Transverse colon (tissue), 3 donors: Measurements from ENCODE around the gene FAM180A.

ENCODE experiments used
- CTCF ChIP-seq, 5 experiments: fragments of 200-600 bp in 3 of 5; fragments of 450-650 bp in 2 of 5; sonication (generic) in 3 of 5; IDR thresholded peaks; 1 replicate in 2 of 5; 2 replicates in 3 of 5; pipeline ENCODE4 v1.5.1; 2016 to 2017; ENCODE audit warnings: antibody characterized with exemption in 5 of 5, inconsistent platforms in 3 of 5, mild to moderate bottlenecking in 2 of 5, moderate library complexity in 1 of 5
- POLR2A ChIP-seq: fragments of 450-650 bp; IDR thresholded peaks from one replicate; pipeline ENCODE4 v1.6.1; 2016; ENCODE audit warnings: antibody characterized with exemption, mild to moderate bottlenecking, moderate library complexity

DNA sequence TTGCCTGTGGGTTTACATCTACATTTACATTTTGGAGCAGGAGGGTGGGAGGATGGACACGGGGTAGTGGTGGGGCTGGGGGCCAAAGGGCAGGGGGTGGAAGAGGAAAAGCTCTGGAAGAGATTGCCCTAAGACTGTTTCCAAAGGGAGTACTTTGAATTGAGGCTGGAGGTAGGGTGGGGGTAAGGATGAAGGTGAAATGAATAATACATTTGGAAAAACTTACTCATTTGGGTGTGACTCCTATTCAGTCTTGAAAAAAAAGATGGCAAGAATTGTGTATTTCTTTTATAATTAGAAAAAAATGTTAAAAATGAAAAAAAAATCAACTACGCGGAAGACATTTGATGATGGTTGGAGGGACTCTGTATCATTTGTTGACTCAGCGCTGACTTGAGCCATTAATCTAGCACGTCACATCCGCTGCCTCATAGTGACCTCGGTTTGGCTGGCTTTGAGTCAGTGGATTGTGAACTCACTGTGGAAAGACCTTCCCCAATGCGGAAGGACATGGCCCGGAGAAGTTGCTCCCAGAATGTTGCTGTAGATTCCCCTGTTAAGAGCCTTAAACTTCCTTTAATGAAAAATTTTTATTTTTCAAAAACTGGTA, 2.8 kb downstream of the FAM180A start:
- TF ChIP-seq CTCF (IDR thresholded peaks at IDR 0.05) (no peak), POLR2A (no peak)
